ENCODE measurements around the gene FZD4. TPM values are rescaled to one million over a fixed set of nuclear protein-coding genes. Genes with fewer than 3 reads are reported as not detected.

Gene FZD4
- total and polyA plus RNA-seq, 2 donors from 2014 or later, result 21.4 to 41.4 TPM

GRCh38 chr11:86922225-86922624, 33.0 kb downstream of the FZD4 start:
- Histone ChIP-seq H3K27me3 (ENCODE audit: control insufficient read depth, insufficient read depth, low read length) (no peaks in the 10 kb centered on the region), H3K4me1 (ENCODE audit: control insufficient read depth in 2 of 3, insufficient read depth in 2 of 3, low read depth in 1 of 3, low read length in 3 of 3) (peaks cover 10 to 32% (median 14%) of the 10 kb centered on the region in 3 donors), H3K36me3 (ENCODE audit: control insufficient read depth in 2 of 3, insufficient read depth in 3 of 3, low read length in 3 of 3) (peaks cover 0 to 3% (median 0%) of the 10 kb centered on the region in 3 donors), H3K9ac (ENCODE audit: low read length in 3 of 3) (no peak overlapping the region), H3K4me3 (ENCODE audit: low read length in 3 of 3) (no peak overlapping the region), H3K27ac (ENCODE audit: low read depth in 2 of 2, low read length in 2 of 2) (no peak overlapping the region), H3K9me3 (ENCODE audit: control insufficient read depth in 2 of 3, insufficient read depth in 1 of 3, low read length in 3 of 3) (no peaks in the 10 kb centered on the region)
- FAIRE-seq (no peak), DNase-seq (no peak)
- intact Hi-C loops (cut with DNase I), result no loop called here
- TF ChIP-seq, protein P1, sequence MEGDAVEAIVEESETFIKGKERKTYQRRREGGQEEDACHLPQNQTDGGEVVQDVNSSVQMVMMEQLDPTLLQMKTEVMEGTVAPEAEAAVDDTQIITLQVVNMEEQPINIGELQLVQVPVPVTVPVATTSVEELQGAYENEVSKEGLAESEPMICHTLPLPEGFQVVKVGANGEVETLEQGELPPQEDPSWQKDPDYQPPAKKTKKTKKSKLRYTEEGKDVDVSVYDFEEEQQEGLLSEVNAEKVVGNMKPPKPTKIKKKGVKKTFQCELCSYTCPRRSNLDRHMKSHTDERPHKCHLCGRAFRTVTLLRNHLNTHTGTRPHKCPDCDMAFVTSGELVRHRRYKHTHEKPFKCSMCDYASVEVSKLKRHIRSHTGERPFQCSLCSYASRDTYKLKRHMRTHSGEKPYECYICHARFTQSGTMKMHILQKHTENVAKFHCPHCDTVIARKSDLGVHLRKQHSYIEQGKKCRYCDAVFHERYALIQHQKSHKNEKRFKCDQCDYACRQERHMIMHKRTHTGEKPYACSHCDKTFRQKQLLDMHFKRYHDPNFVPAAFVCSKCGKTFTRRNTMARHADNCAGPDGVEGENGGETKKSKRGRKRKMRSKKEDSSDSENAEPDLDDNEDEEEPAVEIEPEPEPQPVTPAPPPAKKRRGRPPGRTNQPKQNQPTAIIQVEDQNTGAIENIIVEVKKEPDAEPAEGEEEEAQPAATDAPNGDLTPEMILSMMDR (IDR thresholded peaks at IDR 0.05; ENCODE audit: borderline replicate concordance, extremely low read depth, insufficient read depth), result no peak

DNA sequence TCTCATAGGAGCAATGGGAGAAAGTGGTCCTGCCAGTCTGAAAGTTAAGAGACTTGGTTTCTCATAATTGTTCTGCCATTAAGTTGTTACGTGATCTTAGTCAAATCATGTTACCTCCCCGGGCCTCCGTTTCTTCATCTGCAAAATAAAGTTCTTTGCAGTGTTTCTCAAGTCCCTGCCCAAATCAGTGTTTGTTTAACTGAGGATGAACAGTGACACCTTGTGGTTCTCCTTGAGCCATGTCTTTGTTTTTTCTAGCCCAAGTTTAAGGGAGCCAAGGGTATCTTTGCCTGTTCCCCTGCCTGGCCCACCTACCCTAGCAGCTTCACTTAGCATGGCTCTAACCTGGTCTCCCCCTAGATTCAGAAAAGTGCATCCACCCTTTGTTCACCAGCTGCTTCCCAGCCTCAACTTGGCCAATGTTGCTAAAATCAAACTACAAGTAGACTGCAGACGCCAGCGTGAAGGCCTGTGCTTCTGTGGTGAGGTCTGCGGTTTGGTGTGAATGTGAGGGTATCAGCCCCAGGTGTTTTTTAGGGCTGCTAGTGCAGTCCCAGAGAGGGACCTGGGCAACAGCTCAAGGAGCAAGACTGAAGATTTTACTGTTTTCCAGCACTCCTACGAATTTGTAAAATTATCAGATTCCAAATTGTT, 35.5 kb downstream of the FZD4 start:
- FAIRE-seq (no peak), DNase-seq (peak in 3 of 5 donors; percentile 48 to 85 (median 77))
- H3K4me1 ChIP-seq (ENCODE audit: control insufficient read depth in 2 of 3, insufficient read depth in 2 of 3, low read depth in 1 of 3, low read length in 3 of 3), result peaks cover 6 to 26% (median 7%) of the 10 kb centered on the region in 3 donors
- H3K27ac ChIP-seq (ENCODE audit: low read depth in 2 of 2, low read length in 2 of 2), result no peak overlapping the region
- no peaks in the 10 kb centered on the region for H3K27me3 ChIP-seq (ENCODE audit: control insufficient read depth, insufficient read depth, low read length)
- no peak overlapping the region for H3K4me3 ChIP-seq (ENCODE audit: low read length in 3 of 3)
- TF ChIP-seq, protein P1 (IDR thresholded peaks at IDR 0.05; ENCODE audit: borderline replicate concordance, extremely low read depth, insufficient read depth), result peak; percentile 72
- H3K36me3 ChIP-seq (ENCODE audit: control insufficient read depth in 2 of 3, insufficient read depth in 3 of 3, low read length in 3 of 3), result peaks cover 0 to 3% (median 0%) of the 10 kb centered on the region in 3 donors
- intact Hi-C loops (cut with DNase I), result loop anchor here (5.0 kb wide), 1 partner anchor 47 kb away; no protein-coding TSS in a partner anchor
- H3K9ac ChIP-seq (ENCODE audit: low read length in 3 of 3), result no peak overlapping the region
- H3K9me3 ChIP-seq (ENCODE audit: control insufficient read depth in 2 of 3, insufficient read depth in 1 of 3, low read length in 3 of 3), result no peaks in the 10 kb centered on the region

- DNase-seq (peak in 2 of 5 donors; percentile 42 to 52), FAIRE-seq (no peak)
- H3K36me3 ChIP-seq (ENCODE audit: control insufficient read depth in 2 of 3, insufficient read depth in 3 of 3, low read length in 3 of 3), result peaks cover 0 to 3% (median 0%) of the 10 kb centered on the region in 3 donors
- H3K4me1 ChIP-seq (ENCODE audit: control insufficient read depth in 2 of 3, insufficient read depth in 2 of 3, low read depth in 1 of 3, low read length in 3 of 3), result peaks cover 2 to 22% (median 2%) of the 10 kb centered on the region in 3 donors
- intact Hi-C loops (cut with DNase I), result loop anchor here (5.0 kb wide), 1 partner anchor 47 kb away; no protein-coding TSS in a partner anchor
- no peak overlapping the region for H3K9ac ChIP-seq (ENCODE audit: low read length in 3 of 3)
- TF ChIP-seq, protein P1 (IDR thresholded peaks at IDR 0.05; ENCODE audit: borderline replicate concordance, extremely low read depth, insufficient read depth), result no peak
- no peaks in the 10 kb centered on the region for H3K27me3 ChIP-seq (ENCODE audit: control insufficient read depth, insufficient read depth, low read length)
- no peak overlapping the region for H3K4me3 ChIP-seq (ENCODE audit: low read length in 3 of 3)
- H3K27ac ChIP-seq (ENCODE audit: low read depth in 2 of 2, low read length in 2 of 2), result no peak overlapping the region
- H3K9me3 ChIP-seq (ENCODE audit: control insufficient read depth in 2 of 3, insufficient read depth in 1 of 3, low read length in 3 of 3), result no peaks in the 10 kb centered on the region
Observed at GRCh38 chr11:86918973-86919372, 36.2 kb downstream of the FZD4 start.

Data from kidney (tissue), 14 donors.